Measurements from ENCODE around the gene PAM. TPM values are rescaled to one million over a fixed set of nuclear protein-coding genes. Genes with fewer than 3 reads are reported as not detected.
A peak's percentile ranks its signal among the peaks of the same experiment; 100 is the strongest.

The PAM gene
- total RNA-seq, 1 experiment from 2014 or later, result 257 TPM

GRCh38 chr5:102971676-102972293 is 216.7 kb downstream of the PAM start (continued):
- TF ChIP-seq MAX (IDR thresholded peaks at IDR 0.05), result no peak
- no peak for TF ChIP-seq CBX3 (IDR thresholded peaks at IDR 0.05; ENCODE audit: low read depth)

GRCh38 chr5:102974177-102974576 is 219.1 kb downstream of the PAM start:
- no peak for DNase-seq (ENCODE audit: low read depth, low spot score)
- Histone ChIP-seq H4K20me1 (ENCODE audit: insufficient read depth) (no peaks in the 10 kb centered on the region), H3K4me2 (ENCODE audit: low read length) (no peak overlapping the region), H3K4me1 (ENCODE audit: control insufficient read depth in 1 of 2, insufficient read depth in 2 of 2, low read length in 2 of 2) (peaks cover 0 to 5% of the 10 kb centered on the region in 2 experiments; a peak in 1 of 4 replicates), H3K4me3 (replicated peaks in 1 of 2; ENCODE audit: low read depth in 1 of 2, low read length in 2 of 2) (no peak overlapping the region), H3K79me2 (ENCODE audit: insufficient read depth, low read length) (no peaks in the 10 kb centered on the region), H3K9ac (ENCODE audit: low read length) (no peak overlapping the region), H2AFZ (ENCODE audit: low read depth, low read length, poor library complexity, severe bottlenecking) (no peak overlapping the region), H3K27ac (ENCODE audit: low read depth, low read length) (no peak overlapping the region), H3K27me3 (ENCODE audit: insufficient read depth, low read length) (no peaks in the 10 kb centered on the region), H3K36me3 (ENCODE audit: control insufficient read depth in 1 of 2, insufficient read depth in 2 of 2, low read length in 2 of 2) (peaks cover 6 to 7% of the 10 kb centered on the region in 2 experiments; a peak in 2 of 4 replicates), H3K9me2 (ENCODE audit: insufficient read depth) (no peaks in the 10 kb centered on the region), H3K9me3 (ENCODE audit: control insufficient read depth in 1 of 2, insufficient read depth in 1 of 2, low read depth in 1 of 2, low read length in 2 of 2) (no peaks in the 10 kb centered on the region)
- ATAC-seq, result no peak
- POLR2A ChIA-PET, result no interaction called here
- TF ChIP-seq POLR2AphosphoS5 (IDR thresholded peaks at IDR 0.05; ENCODE audit: low read depth, low read length) (no peak), RAD21 (IDR thresholded peaks at IDR 0.05; ENCODE audit: low read depth) (no peak)
- TF ChIP-seq, protein P1, sequence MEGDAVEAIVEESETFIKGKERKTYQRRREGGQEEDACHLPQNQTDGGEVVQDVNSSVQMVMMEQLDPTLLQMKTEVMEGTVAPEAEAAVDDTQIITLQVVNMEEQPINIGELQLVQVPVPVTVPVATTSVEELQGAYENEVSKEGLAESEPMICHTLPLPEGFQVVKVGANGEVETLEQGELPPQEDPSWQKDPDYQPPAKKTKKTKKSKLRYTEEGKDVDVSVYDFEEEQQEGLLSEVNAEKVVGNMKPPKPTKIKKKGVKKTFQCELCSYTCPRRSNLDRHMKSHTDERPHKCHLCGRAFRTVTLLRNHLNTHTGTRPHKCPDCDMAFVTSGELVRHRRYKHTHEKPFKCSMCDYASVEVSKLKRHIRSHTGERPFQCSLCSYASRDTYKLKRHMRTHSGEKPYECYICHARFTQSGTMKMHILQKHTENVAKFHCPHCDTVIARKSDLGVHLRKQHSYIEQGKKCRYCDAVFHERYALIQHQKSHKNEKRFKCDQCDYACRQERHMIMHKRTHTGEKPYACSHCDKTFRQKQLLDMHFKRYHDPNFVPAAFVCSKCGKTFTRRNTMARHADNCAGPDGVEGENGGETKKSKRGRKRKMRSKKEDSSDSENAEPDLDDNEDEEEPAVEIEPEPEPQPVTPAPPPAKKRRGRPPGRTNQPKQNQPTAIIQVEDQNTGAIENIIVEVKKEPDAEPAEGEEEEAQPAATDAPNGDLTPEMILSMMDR (IDR thresholded peaks at IDR 0.05 in 2 of 3, conservative IDR thresholded peaks at IDR 0.05 in 1 of 3; ENCODE audit: borderline replicate concordance in 1 of 3, insufficient read depth in 1 of 3, low read depth in 2 of 3, low read length in 2 of 3), result 0 out of 6 replicates have a peak, but pooled peaks of 1 of the 3 experiments have one; percentile 12
- CTCF ChIA-PET, result interaction anchor here (0.9 to 1.1 kb wide), 2 partner anchors 165 to 293 kb away, joined by 3 to 4 read pairs; no protein-coding TSS in a partner anchor
- intact Hi-C loops (cut with micrococcal nuclease), result loop anchor here (5.0 kb wide), 1 partner anchor 163 kb away; no protein-coding TSS in a partner anchor
- BruUV-seq (replicated peaks), result no TSS peak
- RAD21 ChIA-PET (ENCODE audit: low non-redundant PET in 1 of 2, low total read pairs in 2 of 2, uncharacterized antibody in 2 of 2, unreplicated experiment in 2 of 2), result no interaction called here
